HuH-7.5 (cell line): ENCODE data around the gene ZMYND8.
"Not testable (repeated sequence)": the region's sequence is repeated elsewhere in the genome, so short reads cannot be mapped to it uniquely, and the experiment has no call there.

Experiments used
- DNase-seq: peaks from one replicate; pipeline ENCODE4 v3.0.0; 2011; ENCODE audit warnings: low spot score

Gene ZMYND8

GRCh38 chr20:47356526-47357295 is at the start of gene ZMYND8:
Gene ZMYND8 (minus strand): TSS chr20:47356699. CDS start chr20:47356670, 29 bp downstream.
- DNase-seq, result peak; percentile 98

GRCh38 chr20:47405775-47406325 is 49.4 kb upstream of the ZMYND8 start:
- no peak for DNase-seq

GRCh38 chr20:47400685-47401084 is 44.2 kb upstream of the ZMYND8 start:
- DNase-seq, result no peak

- DNase-seq, result no peak
Observed at GRCh38 chr20:47397652-47398301, 41.3 kb upstream of the ZMYND8 start.

- no peak for DNase-seq
Observed at GRCh38 chr20:47396762-47397476, 40.4 kb upstream of the ZMYND8 start.

GRCh38 chr20:47393796-47394514 is 37.5 kb upstream of the ZMYND8 start:
- not testable (repeated sequence) for DNase-seq

- no peak for DNase-seq
Observed at GRCh38 chr20:47392721-47393073, 36.2 kb upstream of the ZMYND8 start.

- DNase-seq, result peak; percentile 92
Observed at GRCh38 chr20:47392015-47392720, 35.7 kb upstream of the ZMYND8 start.

- no peak for DNase-seq
Observed at GRCh38 chr20:47391276-47392010, 34.9 kb upstream of the ZMYND8 start.

- DNase-seq, result peak; percentile 90
Observed at GRCh38 chr20:47389867-47390347, 33.4 kb upstream of the ZMYND8 start.

GRCh38 chr20:47385968-47386367 is 29.5 kb upstream of the ZMYND8 start:
- DNase-seq, result not testable (repeated sequence)

- peak; percentile 27 for DNase-seq
Observed at GRCh38 chr20:47382746-47383415, 26.4 kb upstream of the ZMYND8 start.

GRCh38 chr20:47380481-47380880 is 24.0 kb upstream of the ZMYND8 start:
- DNase-seq, result no peak

- DNase-seq, result no peak
Observed at GRCh38 chr20:47379433-47380150, 23.1 kb upstream of the ZMYND8 start.

GRCh38 chr20:47377122-47377722 is 20.7 kb upstream of the ZMYND8 start:
- no peak for DNase-seq

GRCh38 chr20:47376096-47376643 is 19.7 kb upstream of the ZMYND8 start:
- not testable (repeated sequence) for DNase-seq

GRCh38 chr20:47374121-47374520 is 17.6 kb upstream of the ZMYND8 start:
- DNase-seq, result not testable (repeated sequence)

GRCh38 chr20:47373206-47373733 is 16.8 kb upstream of the ZMYND8 start:
- DNase-seq, result no peak
